ENCODE results near the gene EEIG2.

Gene EEIG2

GRCh38 chr1:108601708-108602410 is 42.0 kb downstream of the EEIG2 start:
- TF ChIP-seq MAX (IDR thresholded peaks at IDR 0.05; ENCODE audit: low read depth, low read length) (no peak), POLR2A (IDR thresholded peaks at IDR 0.05; ENCODE audit: extremely low read depth, insufficient read length) (no peak), MYC (IDR thresholded peaks at IDR 0.05; ENCODE audit: low read depth, low read length) (no peak)
- no peak overlapping the region for H3K4me3 ChIP-seq (ENCODE audit: low read depth, low read length)
- DNase-seq (ENCODE audit: low read depth): no peak

DNA sequence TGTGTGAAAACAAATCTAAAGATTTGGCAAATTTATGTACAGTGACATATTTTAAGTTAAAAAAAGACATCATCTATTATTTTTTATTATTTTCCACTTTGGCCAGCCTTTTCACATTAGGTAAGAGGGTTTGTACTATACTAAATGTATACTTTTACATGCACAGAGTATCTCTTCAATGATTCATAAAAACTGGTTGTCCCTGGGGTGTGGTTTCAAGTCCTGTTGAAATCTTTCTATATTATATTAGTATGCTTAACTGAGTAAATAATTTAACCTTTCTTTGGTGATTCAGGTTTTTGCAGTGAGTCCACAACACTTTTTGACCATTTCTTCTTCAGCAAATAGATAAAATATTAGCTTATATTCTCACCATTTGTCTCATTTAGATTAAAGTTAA is 45.7 kb downstream of the EEIG2 start:
- H3K4me3 ChIP-seq (ENCODE audit: low read depth, low read length): no peak overlapping the region
- DNase-seq (ENCODE audit: low read depth): no peak
- TF ChIP-seq POLR2A (IDR thresholded peaks at IDR 0.05; ENCODE audit: extremely low read depth, insufficient read length) (no peak), MYC (IDR thresholded peaks at IDR 0.05; ENCODE audit: low read depth, low read length) (no peak), CTCF (IDR thresholded peaks at IDR 0.05; ENCODE audit: low read depth, low read length) (no peak), MAX (IDR thresholded peaks at IDR 0.05; ENCODE audit: low read depth, low read length) (no peak)

- DNase-seq (ENCODE audit: low read depth): no peak
- TF ChIP-seq MYC (IDR thresholded peaks at IDR 0.05; ENCODE audit: low read depth, low read length): no peak
- no peak for TF ChIP-seq CTCF (IDR thresholded peaks at IDR 0.05; ENCODE audit: low read depth, low read length)
- TF ChIP-seq POLR2A (IDR thresholded peaks at IDR 0.05; ENCODE audit: extremely low read depth, insufficient read length): no peak
- no peak for TF ChIP-seq MAX (IDR thresholded peaks at IDR 0.05; ENCODE audit: low read depth, low read length)
- H3K4me3 ChIP-seq (ENCODE audit: low read depth, low read length): no peak overlapping the region
Observed at GRCh38 chr1:108606478-108606877, 46.6 kb downstream of the EEIG2 start.

GRCh38 chr1:108609483-108610049 is 49.7 kb downstream of the EEIG2 start:
- DNase-seq (ENCODE audit: low read depth): no peak
- TF ChIP-seq POLR2A (IDR thresholded peaks at IDR 0.05; ENCODE audit: extremely low read depth, insufficient read length) (no peak), MYC (IDR thresholded peaks at IDR 0.05; ENCODE audit: low read depth, low read length) (no peak), MAX (IDR thresholded peaks at IDR 0.05; ENCODE audit: low read depth, low read length) (no peak), CTCF (IDR thresholded peaks at IDR 0.05; ENCODE audit: low read depth, low read length) (no peak)
- no peak overlapping the region for H3K4me3 ChIP-seq (ENCODE audit: low read depth, low read length)

Measured in NB4 (cell line).